Uterus (tissue), 2 donors: ENCODE results near the gene OR1I1.

Source experiments
- POLR2A ChIP-seq, 2 donors: fragments of 450-650 bp; IDR thresholded peaks; one replicate each; pipeline ENCODE4 v1.6.1; 2016; ENCODE audit warnings: antibody characterized with exemption in 2 of 2, mild to moderate bottlenecking in 1 of 2, moderate library complexity in 1 of 2
- TF ChIP-seq, protein P1 (sequence below), 4 experiments: fragments of 200-600 bp in 2 of 4; fragments of 450-650 bp in 2 of 4; sonication (generic) in 2 of 4; IDR thresholded peaks; one replicate each; pipeline ENCODE4 v1.5.1; 2016 to 2019; ENCODE audit warnings: antibody characterized with exemption in 4 of 4, mild to moderate bottlenecking in 2 of 4, moderate library complexity in 1 of 4

DNA sequence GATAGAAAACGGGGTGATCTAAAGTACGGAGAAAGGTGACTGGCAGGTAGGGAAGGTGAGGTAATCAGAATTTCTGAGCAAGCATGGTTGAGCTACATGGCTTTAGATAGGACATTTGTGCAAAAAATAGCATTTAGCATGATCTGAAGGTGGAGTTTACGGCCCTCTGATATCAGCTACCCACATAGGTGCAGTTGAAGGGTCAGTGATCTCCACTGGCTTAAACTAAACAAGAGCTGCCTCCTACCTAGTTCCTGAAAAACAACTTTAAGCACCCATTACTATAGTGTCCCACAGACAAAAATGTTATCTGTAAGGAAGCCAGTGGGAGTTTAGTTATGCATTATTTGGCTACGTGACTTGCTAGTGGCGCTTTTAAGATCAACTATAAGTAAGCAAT, 33.9 kb upstream of the OR1I1 start:
- TF ChIP-seq, protein P1, sequence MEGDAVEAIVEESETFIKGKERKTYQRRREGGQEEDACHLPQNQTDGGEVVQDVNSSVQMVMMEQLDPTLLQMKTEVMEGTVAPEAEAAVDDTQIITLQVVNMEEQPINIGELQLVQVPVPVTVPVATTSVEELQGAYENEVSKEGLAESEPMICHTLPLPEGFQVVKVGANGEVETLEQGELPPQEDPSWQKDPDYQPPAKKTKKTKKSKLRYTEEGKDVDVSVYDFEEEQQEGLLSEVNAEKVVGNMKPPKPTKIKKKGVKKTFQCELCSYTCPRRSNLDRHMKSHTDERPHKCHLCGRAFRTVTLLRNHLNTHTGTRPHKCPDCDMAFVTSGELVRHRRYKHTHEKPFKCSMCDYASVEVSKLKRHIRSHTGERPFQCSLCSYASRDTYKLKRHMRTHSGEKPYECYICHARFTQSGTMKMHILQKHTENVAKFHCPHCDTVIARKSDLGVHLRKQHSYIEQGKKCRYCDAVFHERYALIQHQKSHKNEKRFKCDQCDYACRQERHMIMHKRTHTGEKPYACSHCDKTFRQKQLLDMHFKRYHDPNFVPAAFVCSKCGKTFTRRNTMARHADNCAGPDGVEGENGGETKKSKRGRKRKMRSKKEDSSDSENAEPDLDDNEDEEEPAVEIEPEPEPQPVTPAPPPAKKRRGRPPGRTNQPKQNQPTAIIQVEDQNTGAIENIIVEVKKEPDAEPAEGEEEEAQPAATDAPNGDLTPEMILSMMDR (IDR thresholded peaks at IDR 0.05): no peak
- no peak for TF ChIP-seq POLR2A (IDR thresholded peaks at IDR 0.05)
